NCI-H146 (cell line): ENCODE measurements around the gene PDZD2.

Source experiments
- DNase-seq: peaks from one replicate; lab custom pipeline; 2025; lab: John Stamatoyannopoulos, UW

PDZD2 gene

DNA sequence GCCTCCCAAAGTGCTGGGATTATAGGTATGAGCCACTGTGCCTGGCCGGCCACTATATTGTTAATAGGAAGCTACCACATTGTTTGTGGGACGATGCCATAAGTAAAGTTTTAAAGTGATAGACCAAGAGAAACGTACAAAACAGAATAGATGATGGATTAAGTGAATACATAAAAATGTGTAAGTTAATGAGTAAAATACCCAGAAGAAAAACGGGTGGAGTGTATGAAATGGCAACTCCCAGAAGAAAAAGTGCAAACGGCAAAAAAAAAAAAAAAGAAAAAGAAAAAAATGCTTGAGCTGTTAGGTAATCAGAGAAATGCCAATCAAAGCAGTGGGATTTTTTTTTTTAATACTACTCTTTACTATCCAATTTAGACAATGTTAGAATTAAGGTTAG lies 246.0 kb downstream of the PDZD2 start:
- no peak for DNase-seq

DNA sequence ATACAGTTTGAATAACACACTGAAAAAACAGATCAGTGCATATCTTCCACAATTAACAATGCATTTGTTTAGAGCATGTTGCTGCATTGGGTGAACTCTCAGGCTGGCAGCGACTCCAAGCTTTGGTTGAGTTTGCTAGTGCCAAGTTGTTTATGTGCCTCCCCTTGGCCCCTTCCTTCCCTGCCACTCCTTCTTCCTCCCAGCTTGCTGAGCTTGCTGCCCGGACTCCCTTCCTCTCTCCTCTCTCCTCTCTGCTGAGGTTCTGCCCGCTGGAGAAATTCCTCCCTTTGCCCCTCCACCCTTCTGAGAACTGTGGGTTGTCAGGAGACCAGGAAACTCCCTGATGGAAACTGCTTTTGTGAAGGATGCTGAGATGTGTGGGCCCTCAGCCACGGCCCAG lies 247.3 kb downstream of the PDZD2 start:
- no peak for DNase-seq

DNA sequence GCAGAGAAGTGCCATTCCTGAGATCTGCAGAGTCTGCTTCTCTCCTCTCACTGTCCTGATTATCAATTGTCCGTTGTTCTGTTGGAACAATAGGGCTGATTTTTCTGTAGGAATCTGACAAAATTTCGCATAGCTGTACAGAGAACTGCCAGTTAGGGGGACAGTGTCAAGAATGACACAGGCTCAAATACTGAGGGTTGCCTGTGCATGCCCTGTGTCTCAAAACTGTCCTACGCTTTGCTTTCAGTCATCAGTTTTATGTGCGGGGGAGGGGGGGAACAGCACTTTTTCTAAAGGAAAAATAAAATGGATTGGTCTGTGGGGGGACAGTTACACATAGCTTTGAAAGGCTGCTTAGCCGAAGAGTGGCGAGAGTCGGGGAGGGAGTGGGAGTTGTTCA lies 248.6 kb downstream of the PDZD2 start:
- no peak for DNase-seq

DNA sequence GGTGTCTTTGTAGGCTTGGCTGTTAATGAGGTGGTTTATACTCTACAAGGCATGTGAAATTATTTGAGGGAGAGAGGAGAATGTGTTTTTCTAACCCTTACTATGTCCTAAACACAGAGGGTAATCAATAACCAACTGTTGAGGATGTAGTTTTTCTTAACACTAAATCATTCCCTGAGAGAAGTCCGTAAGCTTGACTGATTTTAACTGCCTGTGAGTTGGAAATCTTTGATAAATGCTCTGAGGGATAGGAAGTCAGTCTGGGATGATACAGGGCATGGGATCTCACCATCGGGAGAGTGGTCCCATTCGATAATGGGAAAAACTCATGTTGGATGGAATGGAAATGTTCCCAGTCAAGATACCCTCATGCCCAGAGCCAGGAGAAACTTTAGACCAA lies 249.6 kb downstream of the PDZD2 start:
- DNase-seq, result no peak

DNA sequence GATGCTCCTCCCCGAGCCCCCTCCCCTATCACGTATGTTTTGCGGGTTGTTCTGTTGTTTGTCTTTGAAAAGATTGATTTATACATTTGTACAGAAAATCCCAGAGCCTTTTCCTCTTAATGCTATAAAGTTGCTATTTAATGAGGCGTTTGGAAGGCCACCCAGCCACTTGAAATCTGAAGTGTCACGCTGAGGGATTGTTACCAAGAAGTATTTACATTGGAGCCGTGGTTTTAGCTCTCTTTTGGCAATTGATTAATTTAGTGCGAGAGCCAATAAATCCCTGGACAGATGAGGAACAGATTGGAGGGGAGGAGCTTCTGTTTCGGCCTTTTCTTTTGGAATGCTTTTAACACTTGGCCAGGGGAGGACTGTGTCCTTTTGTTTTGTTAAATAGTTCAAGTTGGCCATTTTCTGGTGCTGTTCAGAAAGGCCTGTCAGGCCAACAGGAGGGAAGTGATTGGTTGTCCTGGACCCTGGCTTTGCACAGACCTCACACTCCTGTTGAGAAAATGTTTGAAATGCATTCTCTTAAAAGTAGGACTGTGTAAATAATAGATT lies 250.2 kb downstream of the PDZD2 start:
- DNase-seq, result no peak

DNA sequence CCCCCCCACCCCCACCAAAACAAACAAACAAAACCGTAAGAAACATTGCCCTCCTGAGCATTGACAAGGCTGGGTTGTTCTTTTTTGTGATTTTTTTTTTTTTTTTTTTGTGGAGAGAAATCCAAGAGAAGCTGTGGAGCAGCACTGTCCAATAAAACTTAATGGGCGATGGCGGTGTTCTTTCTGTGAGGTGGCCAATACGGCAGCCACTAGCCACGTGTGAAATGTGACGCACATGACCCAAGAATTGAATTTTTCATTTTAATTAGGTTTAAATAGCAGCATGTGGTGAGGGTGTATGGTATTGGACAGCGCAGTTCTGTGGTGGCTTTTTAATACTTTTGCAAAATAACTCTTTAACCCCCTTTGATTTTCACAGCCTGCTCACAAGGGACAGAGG lies 251.1 kb downstream of the PDZD2 start:
- no peak for DNase-seq

DNA sequence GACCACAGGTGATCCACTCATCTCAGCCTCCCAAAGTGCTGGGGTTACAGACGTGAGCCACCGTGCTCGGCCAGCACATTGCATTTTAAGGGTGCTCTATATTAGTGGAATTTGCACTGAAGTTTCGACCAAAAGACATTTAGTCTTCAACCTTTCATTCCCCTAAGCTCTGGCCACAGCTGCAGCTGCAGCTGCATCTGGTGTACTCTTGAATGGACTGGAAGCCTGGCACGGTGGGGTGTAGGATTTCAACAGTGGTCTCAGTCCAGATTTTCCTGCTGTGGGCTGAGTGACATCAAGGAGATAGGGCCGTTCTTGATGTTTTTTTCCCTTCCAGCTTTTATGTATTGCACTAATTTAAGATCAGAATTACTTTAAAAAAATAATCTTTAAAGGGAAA lies 255.2 kb downstream of the PDZD2 start:
- DNase-seq, result no peak

DNA sequence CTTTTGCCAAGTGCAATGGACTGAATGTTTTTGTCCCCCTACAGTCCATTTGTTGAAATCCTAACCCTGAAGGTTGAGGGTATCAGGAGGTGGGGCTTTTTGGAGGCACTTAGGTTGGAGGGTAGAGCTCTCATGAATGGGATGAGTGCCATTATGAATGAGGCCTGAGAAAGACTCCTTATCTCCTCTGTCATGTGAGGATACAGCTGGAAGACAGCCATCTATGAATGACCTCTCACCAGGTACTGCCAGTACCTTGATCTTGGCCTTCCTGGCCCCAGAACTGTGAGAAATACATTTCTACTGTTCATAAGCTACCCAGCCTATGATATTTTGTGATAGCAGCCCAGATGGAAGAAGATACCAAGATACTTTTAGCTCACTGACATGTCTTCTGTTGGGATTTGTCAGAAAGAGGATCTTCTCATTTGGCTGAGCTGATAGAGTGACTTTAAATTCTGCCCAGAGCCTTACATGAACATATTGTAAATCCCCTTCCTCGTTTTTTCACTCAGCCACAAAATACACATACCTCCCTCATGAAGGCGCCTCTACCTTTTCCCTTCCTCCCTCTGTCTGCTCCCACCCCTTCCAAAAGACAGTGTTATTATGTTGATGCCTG lies 256.4 kb downstream of the PDZD2 start:
- no peak for DNase-seq

DNA sequence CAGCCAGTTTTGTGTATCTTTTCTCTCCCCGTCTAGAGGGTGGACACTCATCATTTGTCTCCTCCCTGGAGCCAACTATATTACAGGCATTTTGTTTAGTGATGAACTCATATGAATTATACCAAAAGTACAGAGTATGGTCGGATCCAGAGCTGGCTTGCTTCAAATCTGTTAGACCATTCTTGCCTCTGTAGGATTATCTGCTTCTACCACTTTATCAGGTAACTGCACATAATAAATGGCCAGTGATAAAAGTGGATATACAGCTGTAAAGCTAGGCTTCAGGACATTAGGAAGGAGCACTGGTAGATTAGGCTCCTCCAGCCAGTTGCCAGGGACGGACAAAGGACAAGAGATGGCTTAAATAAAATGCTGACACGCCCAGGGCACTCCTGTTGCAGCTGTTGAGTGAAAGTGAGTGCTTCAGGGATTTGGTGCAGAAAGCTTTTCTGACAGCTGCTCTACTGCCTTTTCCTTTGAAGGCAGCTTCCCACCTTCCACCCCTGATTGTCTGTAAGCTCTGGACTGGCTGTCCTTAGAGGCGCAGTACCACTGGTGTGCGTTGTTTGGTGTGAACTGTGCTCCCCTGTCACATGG lies 259.2 kb downstream of the PDZD2 start:
- no peak for DNase-seq

DNA sequence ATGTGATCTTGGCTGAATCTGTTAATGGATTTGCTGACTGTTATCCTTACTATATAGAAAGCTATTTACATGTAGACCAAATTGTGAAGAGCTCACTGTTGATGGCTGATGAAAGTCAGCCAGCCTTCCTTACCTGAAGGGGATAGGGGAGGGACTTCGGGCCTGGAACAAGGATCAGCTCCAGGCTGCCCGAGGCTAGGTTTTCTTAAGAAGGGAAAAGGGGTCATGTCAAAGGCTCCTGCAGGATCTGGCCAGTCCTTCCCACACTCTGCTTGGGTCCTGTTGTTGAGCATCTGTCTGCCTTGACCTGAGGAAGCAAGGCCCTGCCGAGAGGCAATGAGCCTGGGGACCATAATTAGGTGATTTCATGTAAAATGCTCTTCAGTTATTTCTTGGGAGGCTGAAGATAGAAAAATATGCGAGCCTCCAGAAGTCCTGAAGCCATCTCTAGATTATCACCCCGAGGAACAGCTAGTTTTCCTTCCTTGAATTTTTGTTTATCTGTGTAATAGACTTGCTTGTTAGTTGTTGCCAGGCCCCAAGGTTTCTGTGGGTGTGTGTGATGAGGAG lies 261.4 kb downstream of the PDZD2 start:
- DNase-seq, result no peak

DNA sequence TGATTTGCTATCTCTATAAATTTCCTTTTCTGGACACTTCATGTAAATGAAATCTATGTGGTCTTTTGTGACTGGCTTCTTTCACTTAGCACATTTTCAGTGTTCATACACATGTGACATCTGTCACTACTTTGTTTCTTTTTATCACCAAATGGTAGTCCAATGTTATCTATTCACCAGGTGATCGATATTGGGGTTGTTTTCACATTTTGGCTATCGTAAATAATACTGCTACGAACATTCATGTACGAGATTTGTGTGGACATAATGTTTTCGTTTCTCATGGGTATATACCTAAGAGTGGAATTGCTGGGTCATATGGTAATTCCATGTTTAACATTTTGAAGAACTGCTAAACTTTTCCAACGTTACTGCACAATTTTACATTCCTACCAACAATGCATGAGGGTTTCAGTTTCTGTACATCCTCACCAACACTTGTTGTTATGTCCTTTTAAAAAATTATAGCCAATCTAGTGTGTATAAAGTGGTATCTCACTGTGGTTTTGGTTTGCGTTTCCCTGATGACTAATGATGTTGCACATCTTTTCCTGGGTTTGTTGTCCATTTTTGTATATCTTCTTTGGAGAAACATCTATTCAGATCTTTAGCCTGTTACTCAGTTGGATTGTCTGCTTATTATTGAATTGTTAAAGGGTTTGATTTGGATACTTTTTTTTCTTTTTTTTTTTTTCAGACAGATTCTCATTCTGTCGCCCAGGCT lies 263.0 kb downstream of the PDZD2 start:
- DNase-seq, result no peak

DNA sequence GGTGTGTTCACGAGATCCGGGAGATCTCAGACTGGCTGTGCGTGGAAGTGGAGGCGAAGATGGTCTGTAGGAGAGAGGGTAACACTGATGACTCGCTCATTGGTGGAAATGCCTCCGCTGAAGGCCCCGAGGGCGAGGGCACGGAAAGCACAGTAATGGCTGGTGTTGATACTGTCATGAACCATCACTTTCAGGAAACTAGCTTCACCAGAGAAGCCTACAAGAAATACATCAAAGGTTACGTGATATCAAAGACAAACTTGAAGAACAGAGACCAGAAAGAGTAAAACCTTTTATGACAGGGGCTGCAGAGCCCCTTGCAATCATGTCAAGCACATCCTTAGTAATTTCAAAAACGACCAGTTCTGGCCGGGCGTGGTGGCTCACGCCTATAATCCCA lies 269.5 kb downstream of the PDZD2 start:
- DNase-seq, result no peak

DNA sequence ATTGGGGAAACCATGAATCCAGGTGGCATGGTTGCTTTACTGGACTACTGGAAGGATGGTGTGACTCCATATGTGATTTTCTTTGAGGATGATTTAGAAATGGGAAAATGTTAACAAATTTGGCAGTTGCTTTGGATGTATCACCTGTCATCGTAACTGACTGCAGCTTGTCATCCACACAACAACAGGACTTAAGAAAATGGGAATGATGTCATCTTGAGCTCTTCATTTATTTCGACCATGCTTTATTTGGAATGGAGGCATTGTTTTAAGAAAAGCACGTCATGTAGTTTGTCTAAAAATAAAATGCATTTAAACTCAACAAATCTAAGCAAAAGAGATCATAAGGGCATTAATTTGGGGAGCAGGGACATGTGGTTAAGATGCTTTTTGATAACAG lies 270.1 kb downstream of the PDZD2 start:
- DNase-seq, result no peak

DNA sequence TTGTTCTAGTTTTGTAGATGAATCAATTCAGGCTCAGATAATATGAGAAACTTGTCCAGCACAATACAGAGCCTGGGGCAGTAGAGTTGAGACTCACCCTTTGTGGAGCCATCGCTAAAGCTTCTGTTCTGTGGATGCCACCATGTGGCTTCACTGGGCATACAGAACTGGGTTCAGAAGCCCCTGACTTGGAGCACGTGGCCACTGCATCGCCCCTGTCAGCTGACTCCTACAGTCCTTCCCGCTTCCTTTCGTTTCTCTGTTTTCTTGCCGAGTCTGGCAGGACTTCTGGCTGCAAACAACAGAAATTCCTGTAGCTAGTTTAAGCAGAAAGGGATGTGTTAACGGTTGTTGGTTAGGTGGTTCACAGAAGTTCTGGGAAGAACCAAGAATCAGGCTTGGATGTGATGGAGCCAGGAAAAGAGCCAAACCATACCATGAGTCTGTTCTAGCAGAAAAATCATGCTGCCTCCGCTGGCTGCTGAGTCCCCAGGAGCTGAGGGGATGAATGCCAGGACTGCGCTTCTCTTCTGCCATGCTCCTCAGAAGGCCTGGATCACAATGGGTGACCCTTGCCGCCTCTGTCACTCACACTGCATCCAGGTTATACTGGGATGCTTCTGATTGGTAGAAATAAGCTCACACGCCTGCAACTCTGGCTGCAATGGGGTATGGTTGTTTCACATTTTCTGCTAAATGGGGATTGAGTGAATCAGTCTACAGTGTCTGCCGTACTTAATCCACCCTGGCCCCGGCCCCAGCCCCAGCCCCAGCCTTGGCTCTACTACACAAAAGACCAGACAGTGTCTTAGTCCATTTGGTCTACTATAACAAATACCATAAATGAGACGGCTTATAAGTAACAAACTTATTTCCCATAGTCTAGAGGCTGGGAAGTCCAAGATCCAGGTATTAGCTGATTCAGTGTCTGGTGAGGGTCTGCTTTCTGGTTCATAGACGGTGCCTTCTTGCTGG lies 272.6 kb downstream of the PDZD2 start:
- DNase-seq, result no peak

DNA sequence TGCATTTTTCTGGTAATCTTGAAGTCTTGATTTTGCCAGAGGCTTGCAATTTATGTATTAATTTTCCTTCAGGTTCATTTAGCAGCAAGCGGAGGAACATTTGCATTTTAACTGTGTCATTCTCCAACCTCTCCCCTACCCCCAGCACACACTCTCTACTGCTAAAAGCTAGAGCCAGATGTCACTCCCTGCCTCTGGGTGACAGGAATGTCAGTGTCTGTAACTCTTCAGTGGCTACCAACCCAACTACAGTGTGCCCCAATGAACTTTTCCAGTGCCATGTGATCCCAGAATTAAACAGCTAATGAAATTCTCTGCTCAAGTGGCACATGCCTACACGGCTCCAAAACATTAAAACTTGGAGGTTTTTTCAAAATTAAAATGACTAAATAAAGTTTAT lies 274.9 kb downstream of the PDZD2 start:
- DNase-seq, result no peak

DNA sequence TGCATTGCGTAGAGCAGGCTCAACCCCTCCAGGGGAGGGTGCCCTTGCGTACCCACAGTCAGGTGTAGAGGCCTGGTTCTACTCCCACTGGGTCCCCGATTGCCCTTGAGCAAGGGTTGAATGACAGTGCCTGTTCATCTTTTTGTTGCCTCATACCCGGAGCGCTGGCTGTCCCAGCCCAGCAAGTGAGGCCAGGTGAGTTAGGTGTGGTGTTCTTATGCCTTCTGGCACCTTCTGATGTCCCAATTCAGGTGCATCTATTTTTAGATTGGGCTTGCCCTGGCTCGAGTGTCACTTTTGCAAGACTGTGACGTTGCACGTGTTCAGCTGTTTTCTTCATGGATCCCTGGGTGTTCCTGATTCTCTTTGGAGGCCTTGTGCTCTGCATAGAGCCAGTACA lies 277.4 kb downstream of the PDZD2 start:
- DNase-seq, result no peak

DNA sequence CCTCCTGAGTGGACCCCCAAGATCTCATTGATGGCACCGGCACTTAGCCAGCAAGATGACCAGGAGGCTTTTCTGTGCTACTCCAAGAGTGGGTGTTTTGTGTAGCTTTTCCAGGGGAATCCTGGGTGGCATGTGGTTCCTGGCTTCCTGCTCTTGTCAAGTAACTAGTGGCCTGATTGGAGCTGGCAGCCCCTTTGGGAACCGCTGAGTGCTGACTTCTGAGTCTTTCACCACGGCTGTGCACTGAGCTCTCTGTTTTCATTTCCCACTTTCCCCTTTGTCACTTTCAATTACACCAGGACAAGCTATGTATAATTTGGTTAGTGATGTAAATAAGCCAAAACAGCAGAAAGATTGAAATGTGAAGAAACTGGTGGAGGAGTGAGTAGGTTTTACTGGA lies 279.8 kb downstream of the PDZD2 start:
- DNase-seq, result no peak

DNA sequence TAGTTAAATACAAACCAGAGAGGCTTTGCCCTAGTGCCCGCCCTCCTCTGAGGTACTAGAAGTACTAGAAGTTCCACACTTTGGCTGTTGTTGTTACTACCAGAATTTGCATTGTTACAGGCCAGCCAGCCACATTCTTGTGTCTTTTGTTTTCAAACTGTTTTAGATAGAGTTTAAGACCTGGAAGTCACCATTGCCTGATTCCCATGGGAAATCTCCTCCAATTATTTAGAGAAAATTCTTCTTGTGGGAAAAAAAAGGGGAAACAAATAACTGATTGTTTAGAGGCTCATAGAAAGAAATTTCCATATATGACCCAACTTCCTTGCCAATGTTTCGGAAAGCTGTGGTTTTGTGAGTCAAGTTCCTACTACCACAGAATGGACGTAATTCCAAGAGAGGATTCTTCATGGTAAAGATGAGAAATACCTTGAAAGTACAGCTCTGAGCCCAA lies 282.9 kb downstream of the PDZD2 start:
- no peak for DNase-seq

DNA sequence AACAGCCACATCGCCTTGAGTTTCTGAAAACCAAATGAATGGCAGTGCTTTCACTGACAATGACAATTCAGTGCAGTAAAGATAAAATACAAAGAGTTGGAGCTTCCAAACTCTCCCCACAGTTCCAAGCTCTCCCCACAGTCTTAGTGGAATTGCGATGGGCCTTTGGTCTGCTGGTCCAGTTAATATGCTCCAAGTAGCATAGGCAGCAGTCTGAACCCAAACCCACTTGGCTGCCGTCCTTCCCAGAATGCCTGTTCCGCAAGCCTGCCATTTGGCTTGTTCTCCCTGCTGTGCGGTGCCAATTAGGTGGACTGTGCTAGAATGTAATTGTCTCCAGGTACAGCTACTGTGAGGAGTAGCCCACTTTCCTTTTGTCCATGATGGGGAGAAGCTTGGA lies 285.1 kb downstream of the PDZD2 start:
- no peak for DNase-seq

DNA sequence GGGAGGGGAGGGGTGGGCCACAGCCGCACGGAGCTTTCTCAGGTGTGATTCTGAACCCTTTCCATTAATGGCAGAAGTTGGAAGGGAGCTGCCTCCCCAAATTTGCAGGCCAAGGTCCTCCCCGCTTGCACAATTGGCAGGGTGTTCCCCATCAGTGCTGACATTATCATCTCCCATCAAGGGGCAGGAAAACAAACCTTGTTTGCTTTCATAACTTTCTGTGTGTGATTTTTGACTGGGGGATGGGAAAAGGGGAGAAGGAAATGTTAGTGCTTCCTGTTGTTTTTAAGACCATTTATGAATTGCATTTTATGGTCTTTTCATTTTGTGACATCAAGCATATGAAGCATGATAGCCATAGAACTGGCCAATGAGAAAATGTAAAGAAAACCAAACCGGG lies 292.9 kb downstream of the PDZD2 start:
- no peak for DNase-seq

DNA sequence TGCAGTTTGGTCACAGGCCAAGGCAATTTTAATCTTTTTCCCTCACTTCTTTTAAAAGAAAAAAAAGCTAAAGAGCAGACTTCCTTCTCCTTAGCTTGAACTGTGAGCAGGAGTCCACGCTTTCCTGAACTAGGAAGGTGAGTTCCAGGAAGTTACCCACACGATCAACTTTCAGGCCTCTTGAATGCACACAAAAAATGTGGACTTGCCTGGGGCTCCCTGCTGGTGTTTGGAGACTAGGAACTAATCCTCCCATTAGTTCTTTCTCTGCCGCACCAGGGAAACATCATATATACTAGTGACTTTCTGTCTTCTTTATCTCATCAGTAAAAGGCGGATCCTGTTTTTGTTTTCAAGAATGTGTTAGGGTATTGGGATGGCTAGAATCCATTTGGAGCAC lies 295.2 kb downstream of the PDZD2 start:
- DNase-seq, result no peak
